ENCODE results near the gene KRTAP4-5.
"Not testable (repeated sequence)": the region's sequence is repeated elsewhere in the genome, so short reads cannot be mapped to it uniquely, and the experiment has no call there.

KRTAP4-5 gene

DNA sequence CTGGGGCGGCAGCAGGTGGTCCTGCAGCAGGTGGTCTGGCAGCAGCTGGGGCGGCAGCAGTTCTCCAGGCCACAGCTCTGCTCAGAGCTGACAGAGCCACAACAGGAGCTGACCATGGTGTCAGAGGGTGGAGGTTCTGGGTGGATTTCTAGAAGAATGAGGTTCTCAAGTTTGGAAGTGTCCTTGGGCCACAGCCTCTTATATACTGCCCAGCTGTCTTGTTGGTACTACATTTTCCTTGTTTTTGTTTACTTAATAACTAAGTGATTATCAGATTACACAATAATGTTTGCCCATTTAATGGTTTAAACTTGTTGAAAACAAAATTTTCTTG is at the start of gene KRTAP4-5:
KRTAP4-5 (minus strand) TSS at position 174 of the 334 bp plus-strand sequence; CDS start at position 116, 58 bp downstream.
- TF ChIP-seq, protein P1, sequence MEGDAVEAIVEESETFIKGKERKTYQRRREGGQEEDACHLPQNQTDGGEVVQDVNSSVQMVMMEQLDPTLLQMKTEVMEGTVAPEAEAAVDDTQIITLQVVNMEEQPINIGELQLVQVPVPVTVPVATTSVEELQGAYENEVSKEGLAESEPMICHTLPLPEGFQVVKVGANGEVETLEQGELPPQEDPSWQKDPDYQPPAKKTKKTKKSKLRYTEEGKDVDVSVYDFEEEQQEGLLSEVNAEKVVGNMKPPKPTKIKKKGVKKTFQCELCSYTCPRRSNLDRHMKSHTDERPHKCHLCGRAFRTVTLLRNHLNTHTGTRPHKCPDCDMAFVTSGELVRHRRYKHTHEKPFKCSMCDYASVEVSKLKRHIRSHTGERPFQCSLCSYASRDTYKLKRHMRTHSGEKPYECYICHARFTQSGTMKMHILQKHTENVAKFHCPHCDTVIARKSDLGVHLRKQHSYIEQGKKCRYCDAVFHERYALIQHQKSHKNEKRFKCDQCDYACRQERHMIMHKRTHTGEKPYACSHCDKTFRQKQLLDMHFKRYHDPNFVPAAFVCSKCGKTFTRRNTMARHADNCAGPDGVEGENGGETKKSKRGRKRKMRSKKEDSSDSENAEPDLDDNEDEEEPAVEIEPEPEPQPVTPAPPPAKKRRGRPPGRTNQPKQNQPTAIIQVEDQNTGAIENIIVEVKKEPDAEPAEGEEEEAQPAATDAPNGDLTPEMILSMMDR (IDR thresholded peaks at IDR 0.05; ENCODE audit: borderline replicate concordance, insufficient read depth, low read depth, low read length): no peak
- H3K4me3 ChIP-seq (ENCODE audit: low read depth, low read length): no peak within 1 kb of the TSS

DNA sequence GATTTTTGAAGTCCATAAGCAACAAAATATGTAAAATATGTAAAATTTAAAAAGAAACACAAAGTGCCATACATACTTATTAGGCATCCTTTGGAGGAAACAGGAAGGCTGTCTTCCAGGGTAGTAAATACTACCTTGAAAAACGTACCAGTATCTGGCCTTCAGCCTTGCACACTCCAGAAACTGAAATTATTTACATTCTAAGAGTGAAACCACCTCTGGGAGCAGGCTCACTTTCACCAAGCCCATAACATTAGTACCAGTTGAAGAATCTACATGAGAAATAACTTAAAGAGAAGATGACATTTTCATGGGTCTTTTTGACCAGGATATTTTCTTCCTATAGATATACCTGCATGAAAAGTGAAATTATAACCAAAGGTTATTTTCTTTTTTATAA is 46.4 kb upstream of the KRTAP4-5 start:
- no peak overlapping the region for H3K4me3 ChIP-seq (ENCODE audit: low read depth, low read length)
- TF ChIP-seq, protein P1 (IDR thresholded peaks at IDR 0.05; ENCODE audit: borderline replicate concordance, insufficient read depth, low read depth, low read length): no peak

DNA sequence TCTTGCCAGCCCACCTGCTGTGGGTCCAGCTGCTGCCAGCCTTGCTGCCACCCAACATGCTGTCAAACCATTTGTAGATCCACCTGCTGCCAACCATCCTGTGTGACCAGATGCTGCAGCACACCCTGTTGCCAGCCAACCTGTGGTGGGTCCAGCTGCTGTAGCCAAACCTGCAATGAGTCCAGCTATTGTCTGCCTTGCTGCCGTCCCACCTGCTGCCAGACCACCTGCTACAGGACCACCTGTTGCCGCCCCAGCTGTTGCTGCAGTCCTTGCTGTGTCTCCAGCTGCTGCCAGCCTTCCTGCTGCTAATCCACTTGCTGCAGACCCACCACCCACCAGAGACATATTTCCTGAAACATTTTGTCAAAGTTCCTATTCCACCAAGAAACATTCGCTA is 40.7 kb upstream of the KRTAP4-5 start:
- H3K4me3 ChIP-seq (ENCODE audit: low read depth, low read length): no peak overlapping the region
- TF ChIP-seq, protein P1 (IDR thresholded peaks at IDR 0.05; ENCODE audit: borderline replicate concordance, insufficient read depth, low read depth, low read length): no peak

DNA sequence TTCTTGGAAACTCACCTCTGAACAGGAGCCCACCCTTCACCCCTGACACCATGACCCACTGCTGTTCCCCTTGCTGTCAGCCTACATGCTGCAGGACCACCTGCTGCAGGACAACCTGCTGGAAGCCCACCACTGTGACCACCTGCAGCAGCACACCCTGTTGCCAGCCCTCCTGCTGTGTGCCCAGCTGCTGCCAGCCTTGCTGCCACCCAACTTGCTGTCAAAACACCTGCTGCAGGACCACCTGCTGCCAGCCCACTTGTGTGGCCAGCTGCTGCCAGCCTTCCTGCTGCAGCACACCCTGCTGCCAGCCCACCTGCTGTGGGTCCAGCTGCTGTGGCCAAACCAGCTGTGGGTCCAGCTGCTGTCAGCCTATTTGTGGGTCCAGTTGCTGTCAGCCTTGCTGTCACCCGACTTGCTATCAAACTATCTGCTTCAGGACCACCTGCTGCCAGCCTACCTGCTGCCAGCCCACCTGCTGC is 40.3 kb upstream of the KRTAP4-5 start, which contains the start of gene KRTAP9-1:
KRTAP9-1 (plus strand) TSS at position 51 of the 482 bp plus-strand sequence; CDS start at position 51, 0 bp downstream.
- H3K4me3 ChIP-seq (ENCODE audit: low read depth, low read length): not testable (repeated sequence)

DNA sequence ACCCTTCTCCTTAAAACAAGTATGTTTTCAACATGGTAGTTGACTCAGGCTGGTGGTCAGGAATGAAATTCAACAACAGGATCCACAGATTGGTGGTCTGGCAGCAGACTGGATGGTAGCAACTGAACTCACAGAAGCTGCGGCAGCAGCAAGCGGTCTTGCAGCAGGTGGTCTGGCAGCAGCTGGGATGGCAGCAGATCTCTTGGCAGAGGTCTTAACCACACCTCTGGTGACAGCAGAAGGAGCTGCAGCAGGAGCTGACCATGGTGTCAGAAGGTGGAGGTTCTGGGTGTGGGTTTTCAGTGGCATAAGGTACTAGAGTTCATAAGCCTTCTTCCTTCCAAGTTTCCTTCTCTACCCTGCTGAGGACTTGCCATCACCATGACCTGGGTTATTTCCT is 37.2 kb upstream of the KRTAP4-5 start:
- TF ChIP-seq, protein P1 (IDR thresholded peaks at IDR 0.05; ENCODE audit: borderline replicate concordance, insufficient read depth, low read depth, low read length): no peak
- no peak overlapping the region for H3K4me3 ChIP-seq (ENCODE audit: low read depth, low read length)

DNA sequence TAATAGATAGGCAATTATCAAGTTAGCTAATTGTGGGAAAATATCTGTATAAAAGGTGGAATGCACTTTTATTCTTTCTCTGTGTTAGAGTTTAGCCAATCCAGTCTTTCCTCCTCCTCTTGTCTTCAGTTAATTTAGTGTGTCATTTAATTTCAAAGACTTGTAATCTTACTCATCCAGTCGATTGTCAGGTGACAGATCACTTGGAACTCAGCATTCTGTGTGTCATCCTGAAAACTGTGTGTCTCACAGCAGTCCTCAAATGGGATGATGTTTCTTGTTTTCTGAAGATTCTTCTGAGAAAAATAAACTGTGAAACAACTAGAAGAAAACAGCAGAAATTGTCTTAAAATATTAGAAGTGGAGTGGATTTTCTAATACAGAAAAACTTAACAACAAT is 35.4 kb upstream of the KRTAP4-5 start:
- no peak overlapping the region for H3K4me3 ChIP-seq (ENCODE audit: low read depth, low read length)

DNA sequence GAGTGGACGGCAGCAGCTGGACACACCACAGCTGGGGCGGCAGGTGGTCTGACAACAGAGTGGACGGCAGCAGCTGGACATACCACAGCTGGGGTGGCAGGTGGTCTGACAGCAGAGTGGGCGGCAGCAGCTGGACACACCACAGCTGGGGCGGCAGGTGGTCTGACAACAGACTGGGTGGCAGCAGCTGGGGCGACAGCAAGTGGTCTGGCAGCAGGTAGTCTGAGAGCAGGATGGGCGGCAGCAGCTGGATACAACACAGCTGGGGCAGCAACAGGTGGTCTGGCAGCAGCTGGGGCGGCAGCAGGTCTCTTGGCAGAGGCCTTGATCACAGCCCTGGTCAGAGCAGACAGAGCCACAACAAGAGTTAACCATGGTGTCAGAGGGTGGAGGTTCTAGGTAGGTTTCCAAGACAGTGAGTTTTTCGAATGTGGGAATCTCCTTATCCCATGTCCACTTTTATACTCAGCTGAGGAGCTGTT is 34.9 kb upstream of the KRTAP4-5 start, which contains the start of gene KRTAP4-1:
KRTAP4-1 (minus strand) TSS at position 432 of the 482 bp plus-strand sequence; CDS start at position 375, 57 bp downstream.
- TF ChIP-seq, protein P1 (IDR thresholded peaks at IDR 0.05; ENCODE audit: borderline replicate concordance, insufficient read depth, low read depth, low read length): no peak
- no peak within 1 kb of the TSS for H3K4me3 ChIP-seq (ENCODE audit: low read depth, low read length)

More for the DNA sequence above, 35.4 kb upstream of the KRTAP4-5 start:
- TF ChIP-seq, protein P1 (IDR thresholded peaks at IDR 0.05; ENCODE audit: borderline replicate concordance, insufficient read depth, low read depth, low read length): no peak
